ENCODE measurements around the gene FEM1B.

DNA sequence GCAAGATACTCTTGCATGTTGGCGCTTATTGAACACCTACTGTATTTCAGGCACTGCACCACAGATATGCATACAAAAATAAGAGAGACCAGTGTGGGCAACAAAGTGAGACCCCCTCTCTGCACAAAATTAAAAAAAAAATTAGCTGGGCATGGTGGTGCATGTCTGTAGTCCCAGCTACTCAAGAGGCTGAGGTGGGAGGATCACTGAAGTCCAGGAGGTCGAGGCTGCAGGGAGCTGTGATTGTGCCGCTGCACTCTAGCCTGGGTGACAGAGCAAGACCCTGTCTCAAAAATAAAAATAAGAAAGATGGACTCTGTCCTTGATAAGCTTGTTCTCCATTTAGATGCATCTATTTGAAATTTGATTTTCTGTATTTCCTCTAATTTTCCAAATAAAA, 20.8 kb downstream of the FEM1B start:
- TF ChIP-seq CTCF (conservative IDR thresholded peaks at IDR 0.05; ENCODE audit: low read depth, low read length): no peak
- TF ChIP-seq EZH2phosphoT487 (IDR thresholded peaks at IDR 0.05; ENCODE audit: borderline replicate concordance, low read length): no peak

All from PC-3 (cell line).